ENCODE data around the gene DPEP2. TPM values are rescaled to one million over a fixed set of nuclear protein-coding genes. Genes with fewer than 3 reads are reported as not detected.
"Not testable (repeated sequence)": the region's sequence is repeated elsewhere in the genome, so short reads cannot be mapped to it uniquely, and the experiment has no call there.

The DPEP2 gene
- total RNA-seq, 1 donor from 2014 or later = not detected

GRCh38 chr16:67975321-67976105 is 23.8 kb downstream of the DPEP2 start:
- DNase-seq (ENCODE audit: low read depth) = no peak

GRCh38 chr16:67972285-67972684 is 27.0 kb downstream of the DPEP2 start:
- not testable (repeated sequence) for DNase-seq (ENCODE audit: low read depth)

GRCh38 chr16:67971111-67971510 is 28.2 kb downstream of the DPEP2 start:
- no peak for DNase-seq (ENCODE audit: low read depth)

GRCh38 chr16:67969254-67970039 is 29.8 kb downstream of the DPEP2 start:
- DNase-seq (ENCODE audit: low read depth) = peak; percentile 13

GRCh38 chr16:67968400-67969253 is 30.7 kb downstream of the DPEP2 start, which contains the start of gene SLC12A4:
Gene SLC12A4, minus strand, starts transcription at chr16:67968637. Its CDS starts 84 bp downstream, at chr16:67968553.
- DNase-seq (ENCODE audit: low read depth) = peak; percentile 27

- no peak for DNase-seq (ENCODE audit: low read depth)
Observed at GRCh38 chr16:67967958-67968399, 31.3 kb downstream of the DPEP2 start.

GRCh38 chr16:67967183-67967957 is 31.9 kb downstream of the DPEP2 start:
- DNase-seq (ENCODE audit: low read depth) = peak; percentile 13

GRCh38 chr16:67966549-67967182 is 32.6 kb downstream of the DPEP2 start:
- peak; percentile 16 for DNase-seq (ENCODE audit: low read depth)

- peak; percentile 13 for DNase-seq (ENCODE audit: low read depth)
Observed at GRCh38 chr16:67965668-67966548, 33.4 kb downstream of the DPEP2 start.

- DNase-seq (ENCODE audit: low read depth) = no peak
Observed at GRCh38 chr16:67964477-67965131, 34.7 kb downstream of the DPEP2 start.

- DNase-seq (ENCODE audit: low read depth) = no peak
Observed at GRCh38 chr16:67963662-67964321, 35.5 kb downstream of the DPEP2 start.

GRCh38 chr16:67963292-67963661 is 36.0 kb downstream of the DPEP2 start:
- DNase-seq (ENCODE audit: low read depth) = no peak

GRCh38 chr16:67962135-67962534 is 37.1 kb downstream of the DPEP2 start:
- no peak for DNase-seq (ENCODE audit: low read depth)

- DNase-seq (ENCODE audit: low read depth) = peak; percentile 26
Observed at GRCh38 chr16:67961551-67961957, 37.7 kb downstream of the DPEP2 start.

- DNase-seq (ENCODE audit: low read depth) = no peak
Observed at GRCh38 chr16:67959536-67960329, 39.6 kb downstream of the DPEP2 start.

GRCh38 chr16:67957622-67958021 is 41.7 kb downstream of the DPEP2 start:
- DNase-seq (ENCODE audit: low read depth) = no peak

- DNase-seq (ENCODE audit: low read depth) = no peak
Observed at GRCh38 chr16:67954421-67955196, 44.7 kb downstream of the DPEP2 start.

Data from renal cortical epithelial cell (primary cell).